ENCODE data around the gene TDRD1. TPM values are rescaled to one million over a fixed set of nuclear protein-coding genes. Genes with fewer than 3 reads are reported as not detected.

TDRD1 gene
- total RNA-seq, 1 donor from 2014 or later = 2.1 TPM

DNA sequence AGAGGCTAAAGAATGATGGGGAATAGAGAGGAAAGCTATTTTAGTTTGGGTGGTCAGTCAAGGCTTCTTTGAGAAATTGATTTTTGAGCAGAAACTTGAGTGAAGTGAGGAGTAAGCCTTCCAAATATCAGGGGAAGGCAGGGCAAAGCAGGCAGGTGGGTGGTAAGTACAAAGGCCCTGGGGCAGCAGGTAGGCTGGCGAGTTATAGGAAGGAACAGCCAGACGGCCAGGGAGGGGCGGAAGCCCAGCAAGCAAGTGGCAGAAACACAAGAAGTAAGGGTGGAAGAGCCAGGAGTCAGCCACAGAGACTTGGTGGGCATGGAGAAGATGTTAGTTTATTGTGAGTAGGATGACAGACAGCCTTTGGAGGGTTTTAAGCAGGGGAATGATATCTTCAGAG is 94.8 kb downstream of the TDRD1 start:
- DNase-seq (ENCODE audit: low read depth) (no peak), FAIRE-seq (no peak)
- Histone ChIP-seq H3K4me3 (ENCODE audit: low read depth, low read length) (no peak overlapping the region), H3K36me3 (ENCODE audit: control insufficient read depth, insufficient read depth, low read length) (no peaks in the 10 kb centered on the region), H3K27me3 (ENCODE audit: control insufficient read depth, insufficient read depth, low read length) (no peaks in the 10 kb centered on the region)
- TF ChIP-seq, protein P1, sequence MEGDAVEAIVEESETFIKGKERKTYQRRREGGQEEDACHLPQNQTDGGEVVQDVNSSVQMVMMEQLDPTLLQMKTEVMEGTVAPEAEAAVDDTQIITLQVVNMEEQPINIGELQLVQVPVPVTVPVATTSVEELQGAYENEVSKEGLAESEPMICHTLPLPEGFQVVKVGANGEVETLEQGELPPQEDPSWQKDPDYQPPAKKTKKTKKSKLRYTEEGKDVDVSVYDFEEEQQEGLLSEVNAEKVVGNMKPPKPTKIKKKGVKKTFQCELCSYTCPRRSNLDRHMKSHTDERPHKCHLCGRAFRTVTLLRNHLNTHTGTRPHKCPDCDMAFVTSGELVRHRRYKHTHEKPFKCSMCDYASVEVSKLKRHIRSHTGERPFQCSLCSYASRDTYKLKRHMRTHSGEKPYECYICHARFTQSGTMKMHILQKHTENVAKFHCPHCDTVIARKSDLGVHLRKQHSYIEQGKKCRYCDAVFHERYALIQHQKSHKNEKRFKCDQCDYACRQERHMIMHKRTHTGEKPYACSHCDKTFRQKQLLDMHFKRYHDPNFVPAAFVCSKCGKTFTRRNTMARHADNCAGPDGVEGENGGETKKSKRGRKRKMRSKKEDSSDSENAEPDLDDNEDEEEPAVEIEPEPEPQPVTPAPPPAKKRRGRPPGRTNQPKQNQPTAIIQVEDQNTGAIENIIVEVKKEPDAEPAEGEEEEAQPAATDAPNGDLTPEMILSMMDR (IDR thresholded peaks at IDR 0.05; ENCODE audit: insufficient read depth, low read length, severe bottlenecking) = no peak

DNA sequence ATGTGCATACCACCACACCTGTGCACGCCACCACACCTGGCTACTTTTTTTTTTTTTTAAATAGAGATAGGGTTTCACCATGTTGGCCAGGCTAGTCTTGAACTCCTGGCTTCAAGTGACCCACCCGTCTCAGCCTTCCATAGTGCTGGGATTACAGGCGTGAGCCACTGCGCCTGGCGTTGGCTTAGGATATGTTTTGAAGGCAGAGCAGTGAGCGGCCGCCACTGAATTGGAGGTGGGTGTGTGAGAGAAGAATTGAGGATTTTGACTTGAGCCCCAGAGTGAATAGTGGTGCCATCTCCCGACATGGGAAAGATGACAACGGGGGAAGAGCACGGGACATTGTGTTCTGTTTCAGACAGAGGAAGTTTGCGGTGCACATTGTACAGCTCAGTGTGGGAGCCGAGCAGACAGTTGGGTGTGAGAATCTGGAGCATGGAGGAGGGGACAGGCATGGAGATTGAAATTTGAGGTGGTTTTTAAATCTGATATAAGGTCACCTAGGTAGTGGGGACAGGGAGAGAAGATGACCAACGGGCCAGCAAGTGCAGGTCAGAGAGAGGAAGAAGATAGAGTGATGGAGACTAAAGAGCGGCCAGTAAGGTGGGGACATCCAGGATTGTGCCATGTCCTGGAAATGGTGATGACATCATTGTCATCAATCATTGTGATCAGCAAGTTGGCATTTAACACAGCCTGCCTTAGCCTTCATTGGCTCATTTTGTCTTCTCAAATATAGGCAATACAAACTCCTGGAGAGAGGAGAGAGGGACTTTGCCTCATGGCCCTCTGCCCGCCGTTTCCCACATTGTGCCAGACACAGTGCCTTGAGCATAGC is 95.7 kb downstream of the TDRD1 start:
- FAIRE-seq (peak; percentile 40), DNase-seq (ENCODE audit: low read depth) (no peak)
- Histone ChIP-seq H3K27me3 (ENCODE audit: control insufficient read depth, insufficient read depth, low read length) (no peaks in the 10 kb centered on the region), H3K4me3 (ENCODE audit: low read depth, low read length) (no peak overlapping the region), H3K36me3 (ENCODE audit: control insufficient read depth, insufficient read depth, low read length) (no peaks in the 10 kb centered on the region)
- TF ChIP-seq, protein P1 (IDR thresholded peaks at IDR 0.05; ENCODE audit: insufficient read depth, low read length, severe bottlenecking) = no peak

DNA sequence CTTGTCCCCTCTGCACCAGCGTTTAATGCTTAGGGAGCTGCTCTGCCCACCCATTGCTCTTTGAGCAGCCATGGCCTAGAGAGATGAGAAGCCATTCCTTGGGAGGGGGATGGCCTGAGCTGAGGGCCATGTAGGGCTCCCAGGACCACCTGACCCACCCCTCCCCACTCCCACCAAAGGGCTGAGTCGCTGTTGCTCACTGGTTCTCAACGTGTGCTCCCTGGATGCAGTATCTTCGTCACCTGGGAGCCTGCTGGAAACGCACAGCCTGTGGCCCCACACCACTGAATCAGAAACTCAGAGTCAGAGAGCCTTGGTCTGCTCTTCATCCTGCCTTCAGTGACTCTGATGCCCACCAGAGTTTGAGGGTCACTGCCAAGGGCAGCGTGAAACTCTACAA is 96.9 kb downstream of the TDRD1 start:
- TF ChIP-seq, protein P1 (IDR thresholded peaks at IDR 0.05; ENCODE audit: insufficient read depth, low read length, severe bottlenecking) = no peak
- Histone ChIP-seq H3K36me3 (ENCODE audit: control insufficient read depth, insufficient read depth, low read length) (no peaks in the 10 kb centered on the region), H3K27me3 (ENCODE audit: control insufficient read depth, insufficient read depth, low read length) (no peaks in the 10 kb centered on the region), H3K4me3 (ENCODE audit: low read depth, low read length) (no peak overlapping the region)
- DNase-seq (ENCODE audit: low read depth) = no peak
- FAIRE-seq = no peak

DNA sequence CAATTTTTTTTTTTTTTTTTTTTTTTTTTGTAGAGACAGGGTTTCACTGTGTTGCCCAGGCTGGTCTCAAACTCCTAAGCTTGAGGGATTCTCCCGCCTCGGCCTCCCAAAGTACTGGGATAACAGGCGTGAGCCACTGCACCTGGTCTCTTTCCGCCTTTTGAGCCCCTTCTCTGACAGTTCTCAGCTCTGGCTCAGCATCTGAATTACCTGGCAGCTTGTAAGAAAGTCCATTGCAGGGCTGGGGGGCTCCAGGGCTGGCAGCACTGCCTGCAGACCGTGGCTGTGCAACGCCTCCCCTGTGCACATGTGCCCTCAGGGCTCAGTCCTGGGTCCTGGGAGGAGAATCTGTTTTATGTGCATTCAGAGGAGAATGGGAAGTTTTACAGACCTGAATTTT is 97.5 kb downstream of the TDRD1 start:
- no peaks in the 10 kb centered on the region for H3K36me3 ChIP-seq (ENCODE audit: control insufficient read depth, insufficient read depth, low read length)
- no peak for DNase-seq (ENCODE audit: low read depth)
- FAIRE-seq = no peak
- H3K27me3 ChIP-seq (ENCODE audit: control insufficient read depth, insufficient read depth, low read length) = no peaks in the 10 kb centered on the region
- TF ChIP-seq, protein P1 (IDR thresholded peaks at IDR 0.05; ENCODE audit: insufficient read depth, low read length, severe bottlenecking) = no peak
- H3K4me3 ChIP-seq (ENCODE audit: low read depth, low read length) = no peak overlapping the region

DNA sequence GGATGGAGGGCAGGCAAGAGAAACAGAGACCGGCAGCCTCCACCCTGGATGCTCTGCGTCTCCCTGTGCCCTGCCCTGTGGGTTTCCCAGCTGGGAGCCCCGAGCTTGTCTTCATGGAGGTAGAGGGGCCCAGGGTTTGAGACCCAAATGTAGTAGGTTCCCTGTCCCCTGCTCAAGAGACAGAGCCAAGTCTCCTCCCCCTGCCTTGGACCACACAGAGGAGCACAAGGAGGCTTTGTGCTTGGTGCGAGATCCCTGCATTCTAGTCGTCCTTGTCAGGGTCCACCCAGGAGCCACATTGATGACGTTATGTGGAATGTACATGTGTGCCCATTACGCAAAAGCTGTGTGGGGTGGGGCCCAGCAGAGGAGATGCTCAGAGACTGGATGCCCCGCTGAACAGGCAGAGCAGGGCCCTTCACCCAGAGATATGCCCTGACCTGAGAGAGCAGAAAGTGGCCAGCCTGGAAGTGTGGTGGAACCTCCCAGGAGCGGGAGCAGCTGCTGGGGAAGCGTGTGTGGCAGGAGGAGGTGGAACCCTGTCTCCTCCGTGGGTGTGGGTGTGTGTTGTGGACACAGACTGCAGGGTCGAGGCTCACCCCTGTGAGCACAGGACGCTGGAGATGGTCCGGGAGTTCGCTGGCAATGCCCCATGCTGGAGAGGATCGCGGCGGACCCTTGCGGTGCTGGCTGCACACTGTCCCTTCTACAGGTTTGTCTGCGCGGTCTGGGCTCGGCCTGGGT is 99.2 kb downstream of the TDRD1 start:
- DNase-seq (ENCODE audit: low read depth) = no peak
- H3K4me3 ChIP-seq (ENCODE audit: low read depth, low read length) = no peak overlapping the region
- no peak for FAIRE-seq

More for the DNA sequence above, 99.2 kb downstream of the TDRD1 start:
- Histone ChIP-seq H3K27me3 (ENCODE audit: control insufficient read depth, insufficient read depth, low read length) (no peaks in the 10 kb centered on the region), H3K36me3 (ENCODE audit: control insufficient read depth, insufficient read depth, low read length) (no peaks in the 10 kb centered on the region)
- TF ChIP-seq, protein P1 (IDR thresholded peaks at IDR 0.05; ENCODE audit: insufficient read depth, low read length, severe bottlenecking) = no peak
